Kidney (tissue), 14 donors: ENCODE data around the gene ICE2. TPM values are rescaled to one million over a fixed set of nuclear protein-coding genes. Genes with fewer than 3 reads are reported as not detected.

ENCODE experiments used
- DNase-seq, 5 donors: peaks; one replicate each; pipeline ENCODE4 v3.0.0-alpha.2; 2013 to 2020
- FAIRE-seq: peaks from 2 replicates; lab custom pipeline; 2012; peaks lifted over from hg19 to GRCh38; lab: Jason Lieb, UNC
- H3K27ac ChIP-seq, 2 donors: one replicate each; pipeline ENCODE4 v1.7.0; 2013; ENCODE audit warnings: low read depth in 2 of 2, low read length in 2 of 2, inconsistent platforms in 1 of 2
- H3K27me3 ChIP-seq: one replicate; pipeline ENCODE4 v1.7.1; 2013; ENCODE audit warnings: low read length, inconsistent platforms; ENCODE audit not compliant: control insufficient read depth, insufficient read depth
- H3K36me3 ChIP-seq, 3 donors: one replicate each; pipeline versions ENCODE4 v1.7.0 to v1.7.1; 2013; ENCODE audit warnings: low read length in 3 of 3, control low read depth in 1 of 3, inconsistent platforms in 1 of 3; ENCODE audit not compliant: insufficient read depth in 3 of 3, control insufficient read depth in 2 of 3
- H3K4me1 ChIP-seq, 3 donors: one replicate each; pipeline versions ENCODE4 v1.7.0 to v1.7.1; 2013; ENCODE audit warnings: low read length in 3 of 3, inconsistent platforms in 1 of 3, low read depth in 1 of 3; ENCODE audit not compliant: control insufficient read depth in 2 of 3, insufficient read depth in 2 of 3
- H3K4me3 ChIP-seq, 3 donors: one replicate each; pipeline versions ENCODE4 v1.7.0 to v1.8.1; 2013; ENCODE audit warnings: low read length in 3 of 3, control low read depth in 1 of 3, inconsistent platforms in 1 of 3
- H3K9ac ChIP-seq, 3 donors: one replicate each; pipeline versions ENCODE4 v1.7.0 to v1.7.1; 2013; ENCODE audit warnings: low read length in 3 of 3, control low read depth in 1 of 3, inconsistent platforms in 1 of 3
- H3K9me3 ChIP-seq, 3 donors: one replicate each; pipeline versions ENCODE4 v1.7.0 to v1.7.1; 2013; ENCODE audit warnings: low read length in 3 of 3, control low read depth in 1 of 3, inconsistent platforms in 1 of 3; ENCODE audit not compliant: control insufficient read depth in 2 of 3, insufficient read depth in 1 of 3
- intact Hi-C: fragments of 100-400 bp; cut with DNase I; formaldehyde crosslinking; loops from one replicate; pipeline ENCODE4 v1.11.1; 2022
- polyA plus RNA-seq: library from polyadenylated mRNA; stranded (reverse); fragments of 350-450 nt; fragmentation: Illumina TruSeq; extraction: RNeasy Lipid Tissue Mini Kit (QIAGEN cat#74804); gene quantifications from one replicate; pipeline ENCODE4 v1.2.3, GENCODE V29; 2014; ENCODE audit warnings: low read depth, low replicate concordance; ENCODE audit not compliant: insufficient read depth
- total RNA-seq: library from RNA; stranded (reverse); fragmentation: NEBNext Ultra II Directional; extraction: Animal tissue kit (Norgen Biotek cat#: 25700); gene quantifications from one replicate; pipeline ENCODE4 v1.2.1, GENCODE V29; 2021
- TF ChIP-seq, protein P1 (sequence below): IDR thresholded peaks from 3 replicates; pipeline ENCODE4 v1.5.1; 2012; ENCODE audit warnings: mild to moderate bottlenecking, moderate library complexity, borderline replicate concordance; ENCODE audit not compliant: insufficient read depth; ENCODE audit errors: extremely low read depth
- donor health status: control.
- donor health status: control.
- donor health status: control.
- donor health status: control.
- donor health status: control.
- donor health status: DM: yes; HTN: yes; CAD: no.
- donor health status: Normal renal cell carcinoma (clear cell type).

Gene ICE2
- total and polyA plus RNA-seq, 2 donors from 2014 or later, result 16.4 to 61.4 TPM

DNA sequence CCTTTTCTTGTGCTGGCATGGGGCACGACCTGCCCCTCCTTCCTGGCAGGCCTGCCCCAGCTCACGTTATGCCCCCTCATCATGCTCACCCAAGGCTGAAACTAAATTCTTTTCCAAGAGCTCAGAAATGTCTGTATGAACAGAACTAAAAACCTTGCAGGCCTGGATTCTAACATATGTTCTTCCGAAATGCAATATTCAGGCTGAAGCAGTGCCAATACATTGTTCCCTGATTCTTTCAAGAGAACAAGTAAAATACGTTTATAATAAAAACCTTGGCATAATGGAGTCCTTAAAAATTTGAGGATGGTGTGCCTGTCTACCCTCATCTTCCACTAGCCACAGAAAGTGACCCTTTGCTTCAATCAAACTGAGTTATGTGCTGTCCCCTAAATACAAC, 48.5 kb upstream of the ICE2 start:
- H3K27ac ChIP-seq, result no peak overlapping the region
- H3K27me3 ChIP-seq, result no peaks in the 10 kb centered on the region
- no peaks in the 10 kb centered on the region for H3K9me3 ChIP-seq
- TF ChIP-seq, protein P1, sequence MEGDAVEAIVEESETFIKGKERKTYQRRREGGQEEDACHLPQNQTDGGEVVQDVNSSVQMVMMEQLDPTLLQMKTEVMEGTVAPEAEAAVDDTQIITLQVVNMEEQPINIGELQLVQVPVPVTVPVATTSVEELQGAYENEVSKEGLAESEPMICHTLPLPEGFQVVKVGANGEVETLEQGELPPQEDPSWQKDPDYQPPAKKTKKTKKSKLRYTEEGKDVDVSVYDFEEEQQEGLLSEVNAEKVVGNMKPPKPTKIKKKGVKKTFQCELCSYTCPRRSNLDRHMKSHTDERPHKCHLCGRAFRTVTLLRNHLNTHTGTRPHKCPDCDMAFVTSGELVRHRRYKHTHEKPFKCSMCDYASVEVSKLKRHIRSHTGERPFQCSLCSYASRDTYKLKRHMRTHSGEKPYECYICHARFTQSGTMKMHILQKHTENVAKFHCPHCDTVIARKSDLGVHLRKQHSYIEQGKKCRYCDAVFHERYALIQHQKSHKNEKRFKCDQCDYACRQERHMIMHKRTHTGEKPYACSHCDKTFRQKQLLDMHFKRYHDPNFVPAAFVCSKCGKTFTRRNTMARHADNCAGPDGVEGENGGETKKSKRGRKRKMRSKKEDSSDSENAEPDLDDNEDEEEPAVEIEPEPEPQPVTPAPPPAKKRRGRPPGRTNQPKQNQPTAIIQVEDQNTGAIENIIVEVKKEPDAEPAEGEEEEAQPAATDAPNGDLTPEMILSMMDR, result no peak
- H3K4me1 ChIP-seq, result peaks cover 0 to 11% (median 0%) of the 10 kb centered on the region in 3 donors
- intact Hi-C loops, result no loop called here
- DNase-seq, result no peak
- H3K4me3 ChIP-seq, result no peak overlapping the region
- no peak overlapping the region for H3K9ac ChIP-seq
- FAIRE-seq, result no peak
- H3K36me3 ChIP-seq, result peaks cover 0 to 3% (median 0%) of the 10 kb centered on the region in 3 donors

DNA sequence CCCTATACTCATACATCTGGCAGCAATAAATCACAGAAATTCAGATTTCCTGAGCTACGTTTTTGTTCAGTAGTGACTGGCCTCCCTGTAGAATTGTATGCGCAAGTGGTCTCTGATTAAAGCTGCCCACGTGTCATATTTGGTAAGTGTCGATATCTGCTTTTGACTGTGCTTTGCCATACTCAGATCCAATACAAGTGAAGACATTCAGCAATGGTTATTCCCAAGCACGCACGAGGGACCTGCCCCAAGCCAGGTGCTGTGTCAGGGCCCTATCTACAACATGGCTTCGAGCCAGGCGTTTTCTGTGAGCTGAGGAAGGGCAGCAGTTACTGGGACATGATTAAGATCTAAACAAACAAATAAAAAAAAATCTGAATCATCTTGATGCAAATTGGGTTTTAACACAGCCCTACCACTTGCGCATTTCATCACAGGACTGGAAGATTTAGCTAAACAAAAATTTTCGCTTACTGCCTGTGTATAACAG, 47.2 kb upstream of the ICE2 start:
- TF ChIP-seq, protein P1, result no peak
- FAIRE-seq, result no peak
- H3K4me3 ChIP-seq, result no peak overlapping the region
- peaks cover 0 to 3% (median 0%) of the 10 kb centered on the region in 3 donors for H3K36me3 ChIP-seq
- no peak overlapping the region for H3K27ac ChIP-seq
- H3K4me1 ChIP-seq, result peaks cover 0 to 11% (median 0%) of the 10 kb centered on the region in 3 donors
- intact Hi-C loops, result no loop called here
- DNase-seq, result peak in 1 of 5 donors; percentile 42
- no peaks in the 10 kb centered on the region for H3K9me3 ChIP-seq
- H3K27me3 ChIP-seq, result no peaks in the 10 kb centered on the region
- no peak overlapping the region for H3K9ac ChIP-seq

DNA sequence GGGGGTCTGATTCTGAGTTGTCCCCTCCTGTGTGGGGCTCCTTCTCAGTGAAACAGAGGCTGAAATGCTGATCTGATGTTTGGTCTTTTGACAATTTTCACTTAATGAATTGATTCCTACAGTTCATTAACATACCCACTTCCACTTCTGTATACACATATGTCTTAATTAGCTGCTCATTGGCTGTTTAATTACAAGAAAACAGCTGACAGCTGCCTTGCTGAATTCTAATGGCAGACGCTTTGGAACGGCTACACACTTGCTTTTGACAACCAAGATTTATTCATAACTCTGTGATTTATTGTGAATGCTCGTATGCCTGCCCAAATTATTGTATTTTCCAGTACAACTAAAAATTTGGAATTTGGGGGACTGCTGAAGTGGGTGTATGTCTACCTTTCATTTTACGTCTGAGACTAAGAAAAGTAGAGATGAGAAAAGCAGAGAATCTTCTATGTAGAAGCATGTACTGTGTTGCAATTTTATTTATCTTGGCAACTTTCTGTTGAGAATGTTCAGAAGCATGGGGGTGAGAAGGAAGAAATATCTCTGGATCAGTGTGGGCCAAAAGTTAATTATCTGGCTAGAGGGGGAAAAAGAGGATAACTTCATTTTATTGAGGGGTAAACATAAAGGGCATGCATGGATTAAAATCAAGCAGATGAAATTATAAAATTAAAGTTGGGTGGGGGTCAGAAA, 46.5 kb upstream of the ICE2 start:
- TF ChIP-seq, protein P1, result no peak
- DNase-seq (peak in 1 of 5 donors; percentile 16), FAIRE-seq (no peak)
- Histone ChIP-seq H3K9ac (no peak overlapping the region), H3K36me3 (peaks cover 0 to 3% (median 0%) of the 10 kb centered on the region in 3 donors), H3K27ac (no peak overlapping the region), H3K4me3 (no peak overlapping the region), H3K27me3 (no peaks in the 10 kb centered on the region), H3K4me1 (peaks cover 0 to 11% (median 0%) of the 10 kb centered on the region in 3 donors), H3K9me3 (no peaks in the 10 kb centered on the region)
- intact Hi-C loops, result no loop called here
